DMS153 (cell line): ENCODE measurements around the gene IP6K1.
"Not testable (repeated sequence)": the region's sequence is repeated elsewhere in the genome, so short reads cannot be mapped to it uniquely, and the experiment has no call there.

ENCODE experiments used
- DNase-seq: peaks from one replicate; lab custom pipeline; 2025; lab: John Stamatoyannopoulos, UW

The IP6K1 gene

GRCh38 chr3:49769286-49769915 is 16.9 kb downstream of the IP6K1 start:
- DNase-seq = no peak

- DNase-seq = no peak
These were observed 22.4 kb downstream of the IP6K1 start for GRCh38 chr3:49763981-49764380.

- no peak for DNase-seq
These were observed 24.7 kb downstream of the IP6K1 start for GRCh38 chr3:49761661-49762060.

GRCh38 chr3:49759226-49759625 is 27.1 kb downstream of the IP6K1 start:
- DNase-seq = no peak

GRCh38 chr3:49757197-49757596 is 29.1 kb downstream of the IP6K1 start:
- DNase-seq = no peak

GRCh38 chr3:49756036-49756435 is 30.3 kb downstream of the IP6K1 start:
- DNase-seq = no peak

GRCh38 chr3:49754536-49754935 is 31.8 kb downstream of the IP6K1 start:
- no peak for DNase-seq

GRCh38 chr3:49751501-49751900 is 34.8 kb downstream of the IP6K1 start:
- no peak for DNase-seq

GRCh38 chr3:49750056-49750455 is 36.3 kb downstream of the IP6K1 start:
- no peak for DNase-seq

- DNase-seq = not testable (repeated sequence)
These were observed 37.5 kb downstream of the IP6K1 start for GRCh38 chr3:49748874-49749273.

- no peak for DNase-seq
These were observed 38.4 kb downstream of the IP6K1 start for GRCh38 chr3:49747792-49748480.

- DNase-seq = no peak
These were observed 40.4 kb downstream of the IP6K1 start for GRCh38 chr3:49745986-49746385.

GRCh38 chr3:49740427-49740826 is 45.9 kb downstream of the IP6K1 start:
- DNase-seq = no peak

GRCh38 chr3:49738067-49738713 is 48.2 kb downstream of the IP6K1 start:
- no peak for DNase-seq

GRCh38 chr3:49734752-49735151 is 51.6 kb downstream of the IP6K1 start:
- no peak for DNase-seq

GRCh38 chr3:49733551-49733950 is 52.8 kb downstream of the IP6K1 start:
- DNase-seq = no peak

GRCh38 chr3:49732597-49732996 is 53.7 kb downstream of the IP6K1 start:
- DNase-seq = no peak

GRCh38 chr3:49729966-49730609 is 56.3 kb downstream of the IP6K1 start:
- no peak for DNase-seq

GRCh38 chr3:49727924-49728361 is 58.4 kb downstream of the IP6K1 start:
- no peak for DNase-seq

GRCh38 chr3:49727154-49727923 is 59.0 kb downstream of the IP6K1 start:
- DNase-seq = no peak

- no peak for DNase-seq
These were observed 60.2 kb downstream of the IP6K1 start for GRCh38 chr3:49725906-49726681.
